HCT116 (cell line): ENCODE results near the gene SLC22A5. TPM values are rescaled to one million over a fixed set of nuclear protein-coding genes. Genes with fewer than 3 reads are reported as not detected.

Experiments used
- ATAC-seq: fragments of 200-7000 bp; cut with Tn5 transposase; 2 replicates; pipeline ENCODE4 v1.9.1; 2020; ENCODE audit warnings: mild to moderate bottlenecking, moderate library complexity
- BruUV-seq: library from RNA; stranded (reverse); fragments of 400-500 nt; replicated peaks from 2 replicates; lab custom pipeline; 2021; lab: Mats Ljungman, UMichigan
- CTCF ChIA-PET: fragments of 300-600 bp; sonication (Branson Sonifier 250); formaldehyde crosslinking; loops from one replicate; lab custom pipeline; 2021; ENCODE audit warnings: antibody characterized with exemption; lab: Charles Lee
- POLR2A ChIA-PET: fragments of 300-600, 350-600 bp; sonication (Branson Sonifier 250); formaldehyde crosslinking; loops from one replicate; lab custom pipeline; 2021; ENCODE audit warnings: antibody characterized with exemption; lab: Charles Lee
- RAD21 ChIA-PET, 2 experiments: fragments of 300-600 bp; sonication (Branson Sonifier 250); formaldehyde crosslinking; loops; one replicate each; lab custom pipeline; 2023; ENCODE audit warnings: low total read pairs in 2 of 2; ENCODE audit not compliant: uncharacterized antibody in 2 of 2, unreplicated experiment in 2 of 2, low non-redundant PET in 1 of 2; lab: Charles Lee
- DNase-seq: peaks from one replicate; pipeline ENCODE4 v3.0.0-alpha.2; 2010; ENCODE audit warnings: low read depth, low spot score
- H2AFZ ChIP-seq: fragments of 200-600 bp; shearing (Covaris generic), sonication (generic); 2 replicates; pipeline ENCODE4 v1.6.1; 2017; ENCODE audit warnings: low read depth, mixed run types, mixed read lengths, antibody characterized with exemption, low read length; ENCODE audit not compliant: poor library complexity, severe bottlenecking
- H3K27ac ChIP-seq: 2 replicates; pipeline ENCODE4 v1.5.1; 2012; ENCODE audit warnings: low read depth, low read length
- H3K27me3 ChIP-seq: fragments of 200-600 bp; sonication (generic); 2 replicates; pipeline ENCODE4 v1.6.1; 2016; ENCODE audit warnings: mixed run types, low read length, mixed read lengths; ENCODE audit not compliant: insufficient read depth
- H3K36me3 ChIP-seq, 2 experiments: fragments of 200-500 bp in 1 of 2; fragments of 200-600 bp in 1 of 2; sonication (Bioruptor generic) in 1 of 2; sonication (generic) in 1 of 2; 2 replicates each; pipeline versions ENCODE4 v1.5.1 to v1.6.1; 2014 to 2016; ENCODE audit warnings: low read length in 2 of 2, inconsistent platforms in 1 of 2, mixed read lengths in 1 of 2, mixed run types in 1 of 2; ENCODE audit not compliant: insufficient read depth in 2 of 2, control insufficient read depth in 1 of 2
- H3K4me1 ChIP-seq, 2 experiments: fragments of 200-600 bp in 1 of 2; sonication (generic) in 1 of 2; 2 replicates each; pipeline versions ENCODE4 v1.5.1 to v1.6.1; 2012 to 2017; ENCODE audit warnings: low read length in 2 of 2, inconsistent platforms in 1 of 2, mild to moderate bottlenecking in 1 of 2, mixed read lengths in 1 of 2, mixed run types in 1 of 2, moderate library complexity in 1 of 2; ENCODE audit not compliant: insufficient read depth in 2 of 2, control insufficient read depth in 1 of 2
- H3K4me2 ChIP-seq: fragments of 200-600 bp; sonication (generic); 2 replicates; pipeline ENCODE4 v1.6.1; 2017; ENCODE audit warnings: mixed run types, low read length, mixed read lengths
- H3K4me3 ChIP-seq, 2 experiments: fragments of 200-600 bp in 1 of 2; sonication (generic) in 1 of 2; replicated peaks in 1 of 2; 2 replicates each; pipeline ENCODE4 v1.5.1; 2011 to 2016; ENCODE audit warnings: low read length in 2 of 2, control low read depth in 1 of 2, low read depth in 1 of 2, mild to moderate bottlenecking in 1 of 2, mixed read lengths in 1 of 2, mixed run types in 1 of 2
- H3K79me2 ChIP-seq: fragments of 200-600 bp; sonication (generic); 2 replicates; pipeline ENCODE4 v1.6.1; 2017; ENCODE audit warnings: mild to moderate bottlenecking, mixed run types, low read length, moderate library complexity, mixed read lengths; ENCODE audit not compliant: insufficient read depth
- H3K9ac ChIP-seq: fragments of 200-600 bp; sonication (generic); 2 replicates; pipeline ENCODE4 v1.6.1; 2016; ENCODE audit warnings: low read length, mixed read lengths
- H3K9me2 ChIP-seq: fragments of 200-600 bp; sonication (generic), shearing (Covaris generic); 2 replicates; pipeline ENCODE4 v1.6.1; 2017; ENCODE audit warnings: mixed run types, mild to moderate bottlenecking, moderate library complexity; ENCODE audit not compliant: insufficient read depth
- H3K9me3 ChIP-seq, 2 experiments: fragments of 200-500 bp in 1 of 2; fragments of 200-600 bp in 1 of 2; sonication (Bioruptor generic) in 1 of 2; sonication (generic) in 1 of 2; 2 replicates each; pipeline ENCODE4 v1.6.1; 2014 to 2017; ENCODE audit warnings: low read length in 2 of 2, mixed read lengths in 2 of 2, inconsistent platforms in 1 of 2, low read depth in 1 of 2, mild to moderate bottlenecking in 1 of 2, mixed run types in 1 of 2, moderate library complexity in 1 of 2; ENCODE audit not compliant: control insufficient read depth in 1 of 2, insufficient read depth in 1 of 2
- H4K20me1 ChIP-seq: fragments of 200-600 bp; sonication (generic), shearing (Covaris generic); 2 replicates; pipeline ENCODE4 v1.6.1; 2017; ENCODE audit warnings: mixed run types, mild to moderate bottlenecking, moderate library complexity; ENCODE audit not compliant: insufficient read depth
- CBX3 ChIP-seq: IDR thresholded peaks from 2 replicates; pipeline ENCODE4 v1.6.1; 2012; ENCODE audit warnings: low read depth
- CEBPB ChIP-seq: IDR thresholded peaks from 2 replicates; pipeline ENCODE4 v1.6.1; 2012; ENCODE audit warnings: low read depth
- EGR1 ChIP-seq: IDR thresholded peaks from 2 replicates; pipeline ENCODE4 v1.6.1; 2012; ENCODE audit warnings: low read depth
- FOSL1 ChIP-seq: IDR thresholded peaks from 2 replicates; pipeline ENCODE4 v1.6.1; 2012; ENCODE audit warnings: low read depth
- JUND ChIP-seq: IDR thresholded peaks from 2 replicates; pipeline ENCODE4 v1.6.1; 2012
- POLR2A ChIP-seq: IDR thresholded peaks from 2 replicates; pipeline ENCODE4 v1.7.0; 2011; ENCODE audit warnings: borderline replicate concordance; ENCODE audit not compliant: insufficient read depth, insufficient read length; ENCODE audit errors: extremely low read depth
- POLR2AphosphoS5 ChIP-seq: IDR thresholded peaks from 2 replicates; pipeline ENCODE4 v1.6.1; 2011; ENCODE audit warnings: mild to moderate bottlenecking, low read depth, low read length, moderate library complexity
- REST ChIP-seq: IDR thresholded peaks from 2 replicates; pipeline ENCODE4 v1.6.1; 2012; ENCODE audit warnings: low read depth
- SP1 ChIP-seq: IDR thresholded peaks from 2 replicates; pipeline ENCODE4 v1.6.1; 2012; ENCODE audit warnings: low read depth
- YY1 ChIP-seq: IDR thresholded peaks from 2 replicates; pipeline ENCODE4 v1.6.1; 2011; ENCODE audit warnings: low read length, low read depth, moderate library complexity, mild to moderate bottlenecking; ENCODE audit not compliant: insufficient replicate concordance; ENCODE audit errors: extremely low read depth
- ZFX ChIP-seq: fragments of 450-650 bp; IDR thresholded peaks from 2 replicates; pipeline ENCODE4 v1.6.1; 2017
- ZNF274 ChIP-seq: fragments of 200-500 bp; sonication (Bioruptor generic); IDR thresholded peaks from 2 replicates; pipeline ENCODE4 v1.6.1; 2014; ENCODE audit warnings: mild to moderate bottlenecking, low read depth, low read length, inconsistent platforms
- intact Hi-C: fragments of 100-400 bp; cut with micrococcal nuclease; formaldehyde crosslinking; loops from 2 replicates; pipeline ENCODE4 v1.10.0; 2022
- total RNA-seq: library from RNA; stranded (reverse); gene quantifications from one replicate; pipeline ENCODE4 v1.2.1, GENCODE V29; 2021; ENCODE audit not compliant: unreplicated experiment
- TF ChIP-seq, protein P1 (sequence below): IDR thresholded peaks from 2 replicates; pipeline ENCODE4 v1.6.1; 2012
- TF ChIP-seq, protein P2 (sequence below): IDR thresholded peaks from 2 replicates; pipeline ENCODE4 v1.6.1; 2012

SLC22A5 gene
- total RNA-seq, 1 experiment from 2014 or later, result 9.9 TPM

DNA sequence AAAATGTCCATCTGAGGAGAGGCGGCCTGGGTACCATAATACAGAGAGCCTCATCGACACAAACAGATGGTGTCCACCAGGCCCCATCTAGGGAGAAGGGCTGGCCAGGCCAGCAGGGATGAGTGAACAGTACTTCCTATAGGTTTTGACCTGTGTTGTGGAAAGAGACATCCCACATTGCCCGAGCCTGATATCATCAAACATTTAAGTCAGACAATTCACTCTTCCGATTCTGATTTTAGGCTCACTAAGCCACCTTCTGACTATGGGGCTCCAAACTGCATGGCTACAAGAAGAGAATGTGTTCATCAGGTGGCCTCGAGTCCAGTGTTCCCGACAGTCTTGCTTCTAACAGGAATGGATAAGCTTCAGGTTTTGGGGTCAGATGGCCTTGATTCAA is 38.9 kb downstream of the SLC22A5 start:
- Histone ChIP-seq H3K36me3 (no peaks in the 10 kb centered on the region), H3K27ac (no peak overlapping the region), H3K4me1 (peaks cover 12 to 54% of the 10 kb centered on the region in 2 experiments), H3K4me2 (no peak overlapping the region)
- ChIA-PET RAD21 (interaction anchor here in 1 of 2 experiments (0.7 kb wide), 1 partner anchor 30 kb away, joined by 4 read pairs; no protein-coding TSS in a partner anchor), CTCF (no interaction called here), POLR2A (no interaction called here)
- no peak for ATAC-seq
- no peak for DNase-seq
- BruUV-seq, result no TSS peak
- TF ChIP-seq CEBPB, result no peak
- TF ChIP-seq, protein P1, sequence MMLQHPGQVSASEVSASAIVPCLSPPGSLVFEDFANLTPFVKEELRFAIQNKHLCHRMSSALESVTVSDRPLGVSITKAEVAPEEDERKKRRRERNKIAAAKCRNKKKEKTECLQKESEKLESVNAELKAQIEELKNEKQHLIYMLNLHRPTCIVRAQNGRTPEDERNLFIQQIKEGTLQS, result no peak
- no peak for TF ChIP-seq SP1
- no peak for TF ChIP-seq EGR1
- TF ChIP-seq CBX3, result no peak
- no peak for TF ChIP-seq YY1
- TF ChIP-seq ZNF274, result no peak
- no peak for TF ChIP-seq POLR2A
- no peak for TF ChIP-seq POLR2AphosphoS5
- no peak for TF ChIP-seq JUND
- TF ChIP-seq, all 23 proteins: peak for 0
- H3K9me3 ChIP-seq, result no peaks in the 10 kb centered on the region
- intact Hi-C loops, result no loop called here
- no peak overlapping the region for H2AFZ ChIP-seq
- H3K9ac ChIP-seq, result no peak overlapping the region
- no peaks in the 10 kb centered on the region for H3K9me2 ChIP-seq
- no peaks in the 10 kb centered on the region for H4K20me1 ChIP-seq
- H3K79me2 ChIP-seq, result no peaks in the 10 kb centered on the region
- no peaks in the 10 kb centered on the region for H3K27me3 ChIP-seq
- H3K4me3 ChIP-seq, result no peak overlapping the region

GRCh38 chr5:132408965-132409364 is 39.5 kb downstream of the SLC22A5 start:
- no peaks in the 10 kb centered on the region for H3K9me2 ChIP-seq
- H3K4me1 ChIP-seq, result peaks cover 15 to 59% of the 10 kb centered on the region in 2 experiments
- intact Hi-C loops, result no loop called here
- H3K4me3 ChIP-seq, result no peak overlapping the region
- POLR2A ChIA-PET, result no interaction called here
- H3K36me3 ChIP-seq, result no peaks in the 10 kb centered on the region
- H3K4me2 ChIP-seq, result no peak overlapping the region; the same call in 1 of the 2 replicates
- RAD21 ChIA-PET, result interaction anchor here in 1 of 2 experiments (0.7 kb wide), 1 partner anchor 30 kb away, joined by 4 read pairs; no protein-coding TSS in a partner anchor
- no peaks in the 10 kb centered on the region for H4K20me1 ChIP-seq
- no peaks in the 10 kb centered on the region for H3K27me3 ChIP-seq
- CTCF ChIA-PET, result no interaction called here
- BruUV-seq, result no TSS peak
- no peak for ATAC-seq
- H3K27ac ChIP-seq, result no peak overlapping the region
- H2AFZ ChIP-seq, result no peak overlapping the region
- no peak overlapping the region for H3K9ac ChIP-seq
- H3K9me3 ChIP-seq, result no peaks in the 10 kb centered on the region
- no peak for DNase-seq
- H3K79me2 ChIP-seq, result no peaks in the 10 kb centered on the region
- TF ChIP-seq FOSL1 (no peak), POLR2AphosphoS5 (no peak), REST (no peak), JUND (no peak), CBX3 (no peak), CEBPB (no peak), ZNF274 (no peak), EGR1 (no peak), YY1 (no peak), SP1 (no peak), ZFX (no peak), POLR2A (no peak)
- TF ChIP-seq, protein P1, result no peak
- TF ChIP-seq, protein P2, sequence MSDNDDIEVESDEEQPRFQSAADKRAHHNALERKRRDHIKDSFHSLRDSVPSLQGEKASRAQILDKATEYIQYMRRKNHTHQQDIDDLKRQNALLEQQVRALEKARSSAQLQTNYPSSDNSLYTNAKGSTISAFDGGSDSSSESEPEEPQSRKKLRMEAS, result no peak
